ENCODE measurements around the gene NTSR2.

The NTSR2 gene

GRCh38 chr2:11646530-11646929 lies 23.5 kb downstream of the NTSR2 start:
- DNase-seq (ENCODE audit: low read depth, low spot score) = no peak
- TF ChIP-seq CTCF (IDR thresholded peaks at IDR 0.05; ENCODE audit: low read depth, low read length) = no peak
- in situ Hi-C loops (cut with HindIII; ENCODE audit: low sequenced_read_pairs) = no loop called here
- H3K4me3 ChIP-seq (ENCODE audit: low read depth, low read length) = no peak overlapping the region

- no peak overlapping the region for H3K4me3 ChIP-seq (ENCODE audit: low read depth, low read length)
- in situ Hi-C loops (cut with HindIII; ENCODE audit: low sequenced_read_pairs) = no loop called here
- TF ChIP-seq CTCF (IDR thresholded peaks at IDR 0.05; ENCODE audit: low read depth, low read length) = no peak
- DNase-seq (ENCODE audit: low read depth, low spot score) = no peak
These were observed 25.7 kb downstream of the NTSR2 start for GRCh38 chr2:11644293-11644692.

GRCh38 chr2:11642972-11643371 lies 27.0 kb downstream of the NTSR2 start:
- no peak overlapping the region for H3K4me3 ChIP-seq (ENCODE audit: low read depth, low read length)
- DNase-seq (ENCODE audit: low read depth, low spot score) = no peak
- no peak for TF ChIP-seq CTCF (IDR thresholded peaks at IDR 0.05; ENCODE audit: low read depth, low read length)
- in situ Hi-C loops (cut with HindIII; ENCODE audit: low sequenced_read_pairs) = no loop called here

- TF ChIP-seq CTCF (IDR thresholded peaks at IDR 0.05; ENCODE audit: low read depth, low read length) = no peak
- DNase-seq (ENCODE audit: low read depth, low spot score) = no peak
- in situ Hi-C loops (cut with HindIII; ENCODE audit: low sequenced_read_pairs) = no loop called here
- no peak overlapping the region for H3K4me3 ChIP-seq (ENCODE audit: low read depth, low read length)
These were observed 29.9 kb downstream of the NTSR2 start for GRCh38 chr2:11640132-11640531.

- no peak overlapping the region for H3K4me3 ChIP-seq (ENCODE audit: low read depth, low read length)
- in situ Hi-C loops (cut with HindIII; ENCODE audit: low sequenced_read_pairs) = no loop called here
- no peak for DNase-seq (ENCODE audit: low read depth, low spot score)
- TF ChIP-seq CTCF (IDR thresholded peaks at IDR 0.05; ENCODE audit: low read depth, low read length) = no peak
These were observed 30.5 kb downstream of the NTSR2 start for GRCh38 chr2:11639503-11639902.

- H3K4me3 ChIP-seq (ENCODE audit: low read depth, low read length) = no peak overlapping the region
- no peak for DNase-seq (ENCODE audit: low read depth, low spot score)
- no peak for TF ChIP-seq CTCF (IDR thresholded peaks at IDR 0.05; ENCODE audit: low read depth, low read length)
- in situ Hi-C loops (cut with HindIII; ENCODE audit: low sequenced_read_pairs) = no loop called here
These were observed 32.4 kb downstream of the NTSR2 start for GRCh38 chr2:11637546-11637945.
